Left hindlimb (tissue), 1 donor: ENCODE data around the gene RNF224.
A peak's percentile ranks its signal among the peaks of the same experiment; 100 is the strongest.

Source experiments
- DNase-seq: peaks from one replicate; pipeline ENCODE4 v3.0.0-alpha.2; 2018

Gene RNF224

DNA sequence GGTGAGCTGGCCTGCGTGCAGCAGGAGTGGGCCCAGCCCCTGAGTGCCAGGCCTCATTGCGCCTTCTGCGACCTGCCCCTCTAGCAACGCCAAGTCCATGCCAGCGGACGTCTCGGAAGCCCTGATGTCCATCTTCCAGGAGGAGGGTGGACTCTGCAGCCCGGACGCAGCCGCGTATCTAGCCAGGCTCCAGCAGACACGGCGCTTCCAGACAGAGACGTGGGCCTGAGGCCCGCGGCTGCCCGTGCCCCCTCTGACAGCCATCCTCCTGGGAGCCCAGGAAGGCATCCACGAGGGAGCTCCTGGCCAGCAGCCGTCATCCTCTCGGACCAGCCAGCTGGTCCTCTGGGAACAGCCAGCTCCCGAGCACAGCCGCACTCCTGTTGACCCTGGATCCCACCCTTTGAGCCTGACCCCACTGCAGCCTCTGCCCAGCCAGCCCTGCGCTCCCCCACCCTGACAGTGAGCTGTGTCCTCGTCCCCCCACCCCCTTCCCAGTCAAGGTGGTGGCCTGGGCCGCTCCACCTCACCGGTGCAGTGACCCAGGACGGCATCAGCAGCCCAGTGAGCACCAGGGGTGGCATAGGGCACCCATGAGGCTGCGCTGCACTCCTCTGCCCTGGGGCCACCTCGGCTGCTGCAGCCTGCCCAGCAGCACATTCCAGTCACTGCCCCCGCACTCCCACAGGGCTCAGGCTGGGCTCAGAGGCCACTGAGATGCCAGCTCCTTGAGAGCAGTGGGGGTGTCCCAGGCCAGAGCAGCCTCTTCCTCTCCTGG is 10.9 kb upstream of the RNF224 start:
- DNase-seq = no peak

DNA sequence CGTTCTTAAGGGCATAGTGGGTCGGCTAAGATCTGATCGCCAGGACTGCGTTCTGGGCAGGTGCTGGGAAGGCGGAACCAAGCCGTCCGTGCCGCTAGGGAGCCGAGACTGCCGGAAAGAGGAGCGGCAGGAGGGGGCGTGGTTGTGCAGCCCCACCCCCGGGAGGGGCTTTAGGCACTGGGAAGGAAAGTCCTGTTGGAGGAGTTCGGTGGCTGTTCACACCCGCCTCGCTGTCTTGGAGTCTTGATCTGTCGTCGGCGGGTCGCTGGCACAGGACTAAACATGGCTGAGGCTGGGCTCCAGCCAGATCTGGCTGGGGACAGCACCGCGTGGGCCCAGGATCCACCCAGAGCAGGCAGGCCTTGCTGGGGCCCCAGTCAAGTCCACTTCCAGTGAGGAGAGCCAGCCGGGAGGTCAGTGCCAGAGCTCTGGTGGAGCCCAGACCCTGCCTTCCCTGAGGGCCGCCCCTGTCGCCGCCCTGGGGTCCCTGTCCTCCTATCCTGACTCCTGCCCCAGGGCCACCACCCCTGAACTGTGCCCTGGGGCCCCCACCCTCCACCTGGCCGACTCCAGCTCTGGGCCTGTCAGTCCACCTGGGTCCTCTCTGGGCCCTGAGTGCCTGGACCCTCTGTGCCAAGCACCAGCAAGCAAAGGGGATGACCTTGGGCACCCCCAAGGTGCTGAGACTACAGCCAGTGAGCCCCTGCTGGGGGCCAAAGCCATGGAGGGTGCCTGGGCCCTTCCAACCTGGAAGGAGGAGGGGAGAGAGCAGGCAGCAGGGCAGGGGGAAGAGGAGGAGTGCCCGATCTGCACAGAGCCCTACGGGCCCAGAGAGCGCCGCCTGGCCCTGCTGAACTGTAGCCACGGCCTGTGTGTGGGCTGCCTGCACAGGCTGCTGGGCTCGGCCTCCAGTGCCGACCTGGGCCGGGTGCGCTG is 9.8 kb upstream of the RNF224 start:
- DNase-seq = no peak

DNA sequence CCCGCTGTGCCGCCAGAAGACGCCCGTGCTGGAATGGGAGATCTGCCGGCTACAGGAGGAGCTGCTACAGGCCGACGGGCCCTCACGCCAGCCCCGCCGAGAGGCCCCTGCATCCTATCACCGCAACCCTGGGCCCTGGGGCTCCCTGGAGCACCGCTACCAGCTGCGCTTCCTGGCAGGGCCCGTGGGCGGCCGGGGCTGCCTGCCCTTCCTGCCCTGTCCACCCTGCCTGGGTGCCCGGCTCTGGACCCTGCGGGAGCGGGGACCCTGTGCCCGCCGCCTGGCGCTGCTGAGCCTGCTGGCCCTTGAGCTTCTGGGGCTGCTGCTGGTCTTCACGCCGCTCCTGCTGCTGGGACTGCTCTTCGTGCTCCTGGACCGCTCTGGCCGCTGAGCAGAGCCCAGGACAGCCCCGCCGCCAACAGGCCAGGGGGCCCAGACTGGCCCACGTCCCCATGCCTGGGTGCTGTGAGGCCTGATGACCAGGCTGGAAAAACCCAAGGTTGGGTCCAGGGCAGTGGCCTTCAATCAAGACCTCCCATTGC is 9.0 kb upstream of the RNF224 start:
- no peak for DNase-seq

DNA sequence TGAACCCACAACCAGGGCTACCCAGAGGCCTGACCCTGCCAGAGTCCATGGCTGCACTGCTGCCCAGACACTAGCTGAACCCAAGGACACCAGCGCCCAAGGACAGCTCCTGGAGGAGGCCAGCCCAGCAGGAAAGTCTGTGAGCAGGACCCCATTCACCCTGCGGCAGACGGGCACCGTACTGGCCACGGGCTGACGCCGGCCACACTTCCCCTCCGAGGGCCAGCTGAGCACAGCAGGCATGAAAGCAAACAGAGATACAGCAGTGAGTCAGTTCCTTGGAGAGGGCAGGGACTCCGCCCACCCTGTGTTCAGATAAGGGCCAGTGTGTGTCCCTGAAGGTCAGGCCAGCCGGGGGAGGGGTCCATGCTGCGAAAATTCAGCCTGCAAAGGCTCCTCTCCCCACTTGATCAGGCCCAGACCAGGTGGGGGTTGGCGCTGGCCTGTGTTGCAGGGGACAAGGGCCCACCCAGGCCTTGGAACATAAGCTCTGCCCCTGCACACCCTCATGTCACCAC is 8.5 kb upstream of the RNF224 start:
- DNase-seq = no peak

DNA sequence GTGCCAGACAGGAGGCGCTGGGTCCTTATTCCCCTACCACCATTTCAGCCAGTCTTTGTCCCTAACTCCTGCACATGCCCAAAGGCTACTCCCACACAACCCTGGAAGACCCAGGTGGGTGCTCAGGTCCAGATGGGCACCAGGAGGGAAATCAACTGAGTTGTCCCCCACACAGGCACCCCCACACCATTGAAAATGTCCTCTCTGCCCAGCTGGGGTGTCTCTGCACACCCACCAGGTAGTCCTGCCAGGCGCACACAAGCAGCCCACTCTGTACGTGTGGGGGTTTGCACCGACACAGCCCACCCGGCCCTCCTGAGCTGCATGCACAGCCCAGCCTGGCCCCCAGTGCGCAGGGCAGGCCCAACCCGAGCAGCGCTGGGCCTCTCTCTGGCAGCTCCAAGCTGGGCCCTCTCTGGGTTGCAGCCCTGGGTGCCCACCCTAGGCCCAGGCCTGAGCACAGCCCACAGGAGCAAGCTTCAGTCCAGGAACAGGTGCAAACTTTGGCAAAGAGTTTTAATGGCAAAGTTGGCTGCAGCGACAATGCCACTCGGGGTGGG is 7.5 kb upstream of the RNF224 start:
- DNase-seq = no peak

DNA sequence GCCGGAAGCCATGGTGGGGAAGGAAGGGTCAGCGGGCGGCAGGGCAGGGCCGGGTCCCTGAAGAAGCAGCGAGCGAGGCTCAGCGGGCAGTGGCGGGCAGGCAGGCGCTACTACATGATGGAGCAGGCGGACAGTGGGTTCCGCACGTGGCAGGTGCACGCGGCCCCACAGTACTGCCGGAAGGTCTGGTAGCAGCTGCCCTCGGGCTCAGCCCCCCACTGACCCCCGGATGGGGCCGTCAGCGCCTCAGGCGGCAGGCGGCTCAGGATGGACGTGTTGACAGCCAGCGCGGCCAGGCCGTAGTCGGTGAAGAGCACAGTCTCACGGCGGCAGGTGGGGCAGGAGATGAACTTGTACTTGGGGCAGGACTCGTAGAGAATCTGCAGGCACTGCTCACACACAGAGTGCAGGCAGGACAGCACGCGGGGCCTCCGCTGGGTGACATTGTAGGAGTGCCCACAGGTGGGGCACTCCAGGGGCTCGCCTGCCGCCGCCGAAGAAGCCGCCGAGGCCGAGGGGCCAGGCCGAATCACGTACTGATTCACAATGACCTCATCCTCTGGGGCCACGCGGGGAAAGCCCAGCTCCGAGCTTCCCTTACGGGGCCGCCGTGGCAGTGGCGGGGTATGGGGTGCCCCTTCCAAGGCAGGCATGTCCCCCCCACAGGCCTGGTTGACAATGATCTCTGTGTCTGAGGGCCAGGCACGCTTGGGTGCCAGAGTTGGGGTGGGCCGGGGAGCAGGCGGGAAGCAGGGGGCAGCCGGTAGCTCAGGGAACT is 6.8 kb upstream of the RNF224 start:
- DNase-seq = no peak

DNA sequence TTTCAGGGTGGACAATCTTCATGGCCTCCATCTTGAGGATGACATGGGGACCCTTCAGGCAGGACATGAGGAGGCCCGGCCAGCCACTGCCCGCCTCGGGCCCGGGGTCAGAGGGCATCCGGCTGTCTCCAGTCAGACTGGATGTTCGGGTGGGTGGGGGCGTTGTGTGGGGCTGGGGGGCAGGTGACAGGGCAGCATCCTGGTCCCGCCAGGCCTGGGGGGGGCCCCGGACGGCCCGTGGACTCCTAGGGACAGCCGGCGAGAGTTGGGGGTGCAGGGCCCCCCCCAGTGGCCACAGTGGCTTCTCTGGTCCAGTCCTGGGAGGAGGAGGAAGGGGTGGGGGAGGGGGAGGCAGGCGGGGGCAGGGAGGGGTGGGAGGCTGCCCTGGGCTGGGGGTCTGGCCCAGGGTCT is 6.2 kb upstream of the RNF224 start:
- DNase-seq = no peak

DNA sequence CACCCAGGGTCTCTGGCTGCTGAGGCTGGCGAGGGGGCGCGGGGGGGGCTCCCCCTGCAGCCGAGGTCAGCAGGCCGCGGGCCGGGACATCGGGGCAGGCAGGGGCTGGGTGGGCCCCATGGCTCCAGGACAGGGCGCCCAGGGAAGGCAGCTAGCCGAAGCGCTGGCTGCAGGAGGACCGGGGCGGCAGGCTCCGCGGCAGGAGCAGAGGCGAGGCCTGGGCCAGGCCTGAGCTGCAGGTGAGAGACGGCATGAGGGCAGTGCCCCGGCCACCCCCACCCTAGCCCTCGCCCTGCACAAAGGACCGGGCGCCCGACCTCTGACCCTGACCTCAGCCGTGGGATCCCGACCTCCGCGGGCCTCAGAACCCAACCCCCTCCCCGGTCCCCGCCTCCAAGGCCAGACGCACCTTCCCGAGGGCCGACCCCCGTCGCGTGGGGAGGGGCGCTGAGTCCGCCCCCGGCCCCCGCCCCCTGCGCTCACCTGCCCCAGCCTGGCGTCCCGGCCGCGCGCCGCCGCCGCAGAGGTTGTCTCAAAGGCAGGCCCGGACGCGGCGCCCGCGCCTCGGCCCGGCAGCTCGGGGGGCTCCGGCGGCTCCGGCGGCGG is 5.7 kb upstream of the RNF224 start:
- no peak for DNase-seq

DNA sequence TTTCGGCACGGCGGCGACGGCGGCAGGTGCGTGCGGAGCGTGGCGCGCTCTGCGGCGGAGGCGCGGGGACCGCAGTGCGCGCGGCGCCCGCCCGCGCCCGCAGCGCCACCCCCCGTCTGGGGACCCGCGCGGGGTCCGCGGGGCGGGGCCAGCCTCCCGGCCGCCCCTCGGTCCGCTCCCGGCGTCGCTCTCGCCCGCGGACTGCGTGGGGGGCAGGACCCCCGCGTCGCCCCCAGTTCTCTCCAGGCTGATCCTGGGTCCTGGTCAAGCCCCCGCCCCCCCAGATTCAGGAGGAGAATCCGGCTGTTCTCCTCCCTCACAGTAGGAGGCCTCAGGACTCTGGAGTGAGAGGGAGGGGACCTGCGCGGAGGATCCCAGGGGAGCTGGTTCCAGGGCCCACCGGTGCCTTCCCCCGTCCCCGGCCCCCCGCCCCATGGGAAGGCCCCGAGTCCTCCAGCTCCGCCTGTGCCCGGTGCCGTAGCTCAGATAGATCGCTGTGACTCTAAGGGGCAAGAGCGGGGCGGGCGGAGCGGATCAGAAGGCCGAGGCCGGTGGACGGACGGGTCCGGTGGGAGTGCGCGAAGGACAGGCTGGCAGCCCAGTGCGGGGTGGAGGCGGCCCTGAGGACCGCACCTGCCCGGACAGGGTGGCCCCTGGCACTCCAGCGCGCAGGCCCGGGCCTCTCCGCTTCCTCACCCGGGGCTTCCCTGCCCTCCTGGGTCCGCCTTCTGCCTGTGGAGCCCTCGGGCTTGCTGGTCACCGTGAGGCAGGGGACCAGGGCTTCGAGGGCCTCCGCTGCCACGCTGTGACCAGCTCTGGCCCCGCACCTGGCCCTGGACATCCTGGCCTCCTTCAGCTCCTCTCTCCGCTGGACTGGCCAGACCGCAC is 4.9 kb upstream of the RNF224 start, which contains the start of gene RNF208:
Gene RNF208 (minus strand): TSS at position 51 of the 888 bp plus-strand sequence. CDS start 1,028 bp downstream, outside the sequence.
- DNase-seq = no peak

DNA sequence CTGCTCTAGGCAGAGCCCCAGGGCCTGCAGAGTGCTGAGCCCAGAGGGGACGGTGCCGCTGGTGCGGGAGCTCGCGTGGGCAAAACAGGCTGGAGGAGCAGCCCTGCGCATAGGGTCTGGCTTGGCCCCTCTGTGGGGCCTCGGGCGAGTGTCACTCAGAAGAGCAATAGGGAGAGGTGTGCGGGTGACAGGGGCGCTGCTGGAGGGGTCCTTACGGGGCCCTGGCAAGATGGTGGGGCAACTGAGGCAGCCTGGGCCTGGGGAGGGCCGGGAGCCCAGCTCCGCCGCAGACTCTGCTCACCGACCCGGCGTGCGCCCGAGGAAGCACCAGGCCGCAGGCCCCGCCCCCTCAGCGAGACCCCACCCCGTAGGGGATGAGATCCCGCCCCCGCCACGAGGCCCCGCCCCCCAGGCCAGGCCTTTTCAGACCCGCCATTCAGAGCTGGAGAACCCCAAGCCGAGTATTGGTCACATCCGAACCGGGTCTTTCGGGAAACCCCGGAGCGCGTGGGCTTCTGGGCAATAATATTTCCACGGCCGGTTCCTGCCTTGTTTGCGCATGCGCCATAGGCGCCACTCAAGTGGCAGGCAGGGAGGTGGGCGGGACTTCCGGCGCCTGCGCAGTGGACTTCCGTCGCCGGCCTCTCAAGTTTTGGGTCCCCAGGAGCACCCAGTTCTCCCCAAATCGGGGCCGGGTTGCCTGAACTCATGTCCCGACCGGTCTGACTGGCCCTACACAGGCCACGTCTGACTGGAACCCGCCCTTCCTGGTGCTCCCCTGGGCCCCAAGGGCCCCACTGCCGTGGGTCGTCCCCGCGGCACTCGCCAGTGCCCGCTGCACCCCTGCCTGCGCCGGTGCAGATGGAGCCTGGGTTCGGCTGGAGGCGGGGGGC is 4.0 kb upstream of the RNF224 start:
- DNase-seq = peak; percentile 98

DNA sequence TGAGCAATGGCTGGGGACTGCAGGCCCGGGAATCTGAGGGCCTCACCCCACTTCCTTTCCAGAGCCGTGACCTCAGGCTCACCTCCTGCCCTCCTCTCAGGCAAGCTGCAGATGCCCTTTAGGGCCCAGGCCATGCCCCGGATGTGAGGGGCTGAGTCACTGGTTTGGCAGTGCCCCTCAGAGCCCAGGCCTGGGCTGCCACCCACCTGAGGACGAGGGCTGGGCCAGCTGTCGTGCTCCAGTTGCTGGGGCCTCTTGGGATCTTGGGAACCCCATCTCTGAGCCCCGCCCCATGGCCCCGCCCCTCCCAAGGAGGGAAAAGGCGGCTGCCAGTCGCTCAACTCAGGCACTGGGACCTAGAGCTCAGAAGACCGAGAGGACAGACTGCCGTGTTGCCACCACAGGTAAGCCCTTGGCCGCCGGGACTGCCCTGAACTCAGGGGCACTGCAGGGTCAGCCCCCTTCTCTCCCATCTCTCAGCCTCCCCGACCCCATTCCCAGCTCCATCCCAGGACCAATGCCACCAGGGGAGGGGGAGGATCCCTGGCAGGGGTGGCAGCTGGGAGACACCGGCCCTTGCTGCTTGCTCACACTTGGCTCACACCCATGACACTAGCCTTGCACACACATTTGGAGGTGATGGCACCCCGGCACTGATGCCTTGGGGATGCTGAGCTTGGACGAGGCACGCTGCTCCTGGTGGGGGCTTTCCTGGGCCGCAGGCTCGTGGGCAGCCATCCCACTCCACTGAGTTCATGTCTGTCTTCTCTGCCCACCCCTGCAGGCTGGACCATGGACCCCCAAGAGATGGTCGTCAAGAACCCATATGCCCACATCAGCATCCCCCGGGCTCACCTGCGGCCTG is 2.2 kb upstream of the RNF224 start, which contains the start of gene CYSRT1:
Gene CYSRT1 (plus strand): TSS at position 345 of the 865 bp plus-strand sequence. CDS start 448 bp downstream, at position 793.
- DNase-seq = no peak

DNA sequence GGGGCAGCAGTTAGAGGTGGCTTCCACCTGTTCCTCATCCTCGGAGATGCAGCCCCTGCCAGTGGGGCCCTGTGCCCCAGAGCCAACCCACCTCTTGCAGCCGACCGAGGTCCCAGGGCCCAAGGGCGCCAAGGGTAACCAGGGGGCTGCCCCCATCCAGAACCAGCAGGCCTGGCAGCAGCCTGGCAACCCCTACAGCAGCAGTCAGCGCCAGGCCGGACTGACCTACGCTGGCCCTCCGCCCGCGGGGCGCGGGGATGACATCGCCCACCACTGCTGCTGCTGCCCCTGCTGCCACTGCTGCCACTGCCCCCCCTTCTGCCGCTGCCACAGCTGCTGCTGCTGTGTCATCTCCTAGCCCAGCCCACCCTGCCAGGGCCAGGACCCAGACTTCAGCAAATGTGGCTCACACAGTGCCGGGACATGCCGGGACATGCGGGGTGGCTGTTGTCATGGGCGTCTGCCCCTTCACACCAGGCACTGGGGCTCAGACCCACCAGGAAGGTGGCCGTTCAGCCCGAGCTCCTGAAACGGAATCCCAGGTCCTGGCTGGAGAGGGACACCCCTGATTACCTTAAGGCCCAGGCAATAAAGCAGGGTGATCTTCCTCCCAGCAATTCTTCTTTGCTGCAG is 1.5 kb upstream of the RNF224 start:
- DNase-seq = no peak

DNA sequence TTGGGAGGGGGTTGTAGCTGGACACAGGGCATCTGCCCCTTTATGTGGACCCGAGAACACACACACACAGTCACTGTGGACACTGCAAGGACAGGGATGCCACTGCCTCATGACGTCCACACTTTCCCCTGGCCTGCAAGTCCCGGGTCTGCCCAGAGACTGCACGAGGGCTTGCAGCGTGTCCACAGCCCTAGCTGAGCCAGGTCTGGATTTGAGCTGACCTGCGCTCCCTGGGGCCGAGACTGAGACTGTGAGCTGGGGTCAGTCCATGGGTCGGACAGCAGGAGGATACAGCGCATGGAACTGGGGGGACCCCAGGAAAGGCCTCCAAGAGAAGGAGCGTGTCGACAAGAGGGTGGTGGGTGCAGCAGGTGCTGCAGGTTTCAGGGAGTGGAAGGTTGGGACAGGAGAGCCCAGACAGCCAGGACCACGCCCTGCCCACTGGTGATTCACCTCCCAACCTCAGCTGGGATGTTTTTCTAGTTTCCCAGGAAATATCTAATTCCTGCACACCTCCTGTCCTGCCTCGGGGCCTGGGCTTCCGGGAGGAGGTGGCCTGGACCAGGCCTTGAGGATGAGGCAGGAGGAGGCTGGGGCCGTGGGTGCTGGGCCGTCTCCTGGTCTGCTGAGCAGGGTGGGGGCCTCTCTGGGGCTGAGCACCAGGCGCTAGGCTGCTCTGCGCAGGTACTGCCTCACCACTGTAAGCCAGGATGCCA is 806 bp upstream of the RNF224 start:
- no peak for DNase-seq

DNA sequence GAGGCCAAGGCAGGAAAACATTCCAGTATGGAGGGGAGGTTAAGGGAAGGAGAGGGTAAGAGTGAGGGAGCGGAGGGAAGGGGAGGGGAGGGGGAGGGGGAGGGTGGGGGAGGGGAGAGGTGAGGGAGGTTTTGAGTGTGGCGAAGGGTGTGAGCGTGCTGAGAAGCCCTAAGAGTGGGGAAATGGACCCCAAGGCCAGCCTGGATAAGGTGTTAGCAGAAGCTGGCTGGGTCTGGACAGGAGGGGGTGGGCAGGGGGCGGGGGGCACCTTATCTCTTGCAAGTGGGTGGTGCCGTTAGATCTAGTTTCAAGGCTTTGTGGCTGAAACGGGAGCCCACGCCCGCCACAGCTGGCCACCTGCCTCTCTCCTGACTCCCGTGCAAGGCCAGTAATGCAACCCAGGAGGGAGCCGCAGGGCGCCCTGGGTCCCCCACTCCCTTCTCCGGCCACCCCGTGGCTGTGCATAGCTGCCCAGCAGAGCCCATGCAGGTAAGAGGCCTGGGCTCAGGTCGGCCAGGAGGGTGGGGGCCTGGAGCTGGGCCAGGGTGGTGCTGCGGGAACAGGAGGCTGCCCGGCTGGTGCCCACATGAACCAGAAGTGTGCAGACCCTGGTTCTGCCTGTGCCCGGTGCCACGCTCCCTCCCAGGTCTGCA is 677 bp downstream of the RNF224 start:
- no peak for DNase-seq

DNA sequence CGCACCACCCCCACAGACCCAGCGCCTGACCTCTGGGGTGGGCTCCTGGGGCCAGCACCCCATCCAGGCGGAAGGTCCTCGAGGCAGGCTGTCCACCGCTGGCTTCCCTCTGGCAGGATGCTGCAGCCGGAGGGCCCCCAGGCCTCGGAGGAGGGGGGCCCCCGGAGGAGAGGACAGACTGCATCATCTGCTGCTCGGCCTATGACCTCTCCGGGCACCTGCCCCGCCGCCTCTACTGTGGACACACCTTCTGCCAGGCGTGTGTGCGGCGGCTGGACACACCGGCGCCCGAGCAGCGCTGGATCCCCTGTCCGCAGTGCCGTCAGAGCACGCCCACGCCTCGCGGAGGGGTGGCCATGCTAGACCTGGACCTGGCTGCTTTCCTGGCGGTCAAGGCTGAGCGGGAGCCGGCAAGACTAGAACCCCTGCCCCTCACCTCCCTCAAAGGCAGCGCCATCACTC is 1.2 kb downstream of the RNF224 start:
- DNase-seq = no peak
